Islet of Langerhans (tissue), 1 donor: ENCODE measurements around the gene ZRANB2.

Source experiments
- FAIRE-seq: peaks from one replicate; lab custom pipeline; 2011; peaks lifted over from hg19 to GRCh38; lab: Jason Lieb, UNC

Gene ZRANB2

DNA sequence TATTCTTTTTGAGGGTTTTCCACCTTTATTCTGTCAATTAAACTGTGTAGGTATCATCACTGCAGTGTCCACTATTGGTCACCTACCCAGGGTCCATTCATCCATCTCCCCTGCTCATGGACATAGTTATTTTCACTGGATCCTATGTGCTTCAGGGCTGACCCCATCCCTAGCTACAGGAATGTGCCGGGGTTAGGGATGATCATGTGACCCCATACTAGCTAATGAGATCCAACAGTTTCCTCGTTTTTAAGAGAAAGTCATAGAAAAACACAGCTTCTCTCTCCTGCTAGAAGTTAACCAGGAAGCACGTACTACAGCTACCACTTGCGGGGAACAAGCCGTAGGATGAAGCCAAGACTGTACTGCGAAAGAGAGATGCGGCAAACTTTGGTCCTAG lies 52.8 kb downstream of the ZRANB2 start:
- FAIRE-seq, result no peak

DNA sequence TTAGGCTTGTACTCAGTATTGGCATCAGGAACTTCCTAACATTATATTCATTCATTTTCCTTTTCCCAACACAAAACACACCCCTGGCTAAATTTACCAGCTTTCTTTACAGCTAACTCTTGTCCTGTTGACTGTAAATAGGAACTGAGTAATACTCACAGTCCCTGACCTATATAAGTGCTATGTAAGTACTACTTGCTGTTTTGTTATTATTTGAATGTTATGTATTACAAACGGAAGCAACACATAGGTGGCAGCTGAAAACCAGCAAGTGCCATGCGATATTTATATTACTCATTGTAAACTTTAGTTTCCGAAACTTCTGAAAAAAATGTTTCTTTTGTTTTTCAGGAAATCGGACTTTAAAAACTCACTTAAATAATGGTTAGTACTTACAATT lies 54.7 kb downstream of the ZRANB2 start:
- FAIRE-seq, result no peak

DNA sequence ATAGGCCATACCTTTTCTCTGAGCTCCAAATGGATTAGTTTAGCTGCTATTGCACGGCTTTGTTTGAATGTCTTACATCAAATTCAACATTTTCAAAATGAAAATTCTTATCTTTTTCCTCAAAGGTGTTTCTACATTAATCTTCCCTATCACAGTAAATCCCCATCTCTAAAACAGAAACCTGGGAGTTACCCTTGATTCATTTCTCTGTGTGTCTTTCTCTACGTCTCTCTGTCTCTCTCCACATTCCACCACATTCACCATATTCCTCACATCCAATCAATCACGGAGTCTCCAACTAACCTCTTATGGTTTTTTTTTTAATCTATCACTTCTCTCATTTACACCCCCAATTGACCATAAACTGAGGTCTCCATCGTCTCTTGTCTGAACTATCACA lies 57.3 kb downstream of the ZRANB2 start:
- FAIRE-seq, result no peak

DNA sequence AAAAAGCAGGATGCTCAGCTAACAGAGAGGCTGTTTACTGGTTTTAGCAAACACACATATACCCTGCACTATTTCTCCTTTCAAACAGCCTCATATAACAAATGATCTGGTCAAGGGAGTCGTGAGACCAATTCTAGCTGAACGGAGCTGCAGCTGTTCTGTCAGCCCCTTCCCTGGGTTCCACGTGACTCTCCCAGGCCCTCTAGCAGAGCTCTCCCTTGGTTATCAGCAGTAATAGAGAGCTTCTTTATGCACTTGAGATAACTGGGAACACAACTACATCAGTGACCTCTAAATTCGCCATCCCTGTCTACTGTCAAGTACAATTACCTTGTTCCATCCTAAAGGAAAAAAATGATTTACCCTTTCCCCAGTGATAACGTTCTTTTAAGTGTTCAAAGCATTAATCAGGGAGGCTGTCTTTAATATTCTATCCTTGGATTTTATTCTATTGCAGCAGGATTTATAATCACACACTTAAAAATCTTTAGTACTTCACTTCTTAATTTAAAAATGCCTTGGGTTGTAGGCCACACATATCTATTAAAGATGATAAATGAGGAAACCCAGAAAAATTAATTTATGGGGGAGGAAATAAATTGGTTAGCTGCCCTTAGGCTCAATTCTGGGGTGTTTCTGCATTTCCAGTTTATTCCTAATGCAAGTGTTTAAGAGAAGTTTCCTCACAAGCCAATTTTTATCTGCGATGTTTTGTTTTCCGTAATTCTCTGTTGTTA lies 61.4 kb downstream of the ZRANB2 start:
- no peak for FAIRE-seq

DNA sequence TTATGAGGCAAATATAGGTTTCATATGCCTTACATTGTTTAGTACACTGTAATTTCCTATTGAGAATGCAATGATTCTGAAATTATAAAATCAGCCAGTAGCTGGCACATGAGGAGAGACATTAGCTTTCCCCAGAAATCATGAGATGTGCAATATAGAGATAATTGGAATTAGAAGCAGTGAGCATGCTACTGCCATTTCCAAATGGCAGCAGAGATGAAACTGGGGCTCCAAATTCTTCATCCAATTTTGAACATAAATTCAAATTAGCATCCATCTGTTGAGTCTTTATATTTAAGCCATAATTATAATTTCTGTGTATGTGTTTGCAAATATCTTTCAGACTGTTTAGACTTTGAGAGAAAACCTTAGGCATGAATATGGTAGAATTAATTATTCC lies 62.0 kb downstream of the ZRANB2 start:
- no peak for FAIRE-seq

DNA sequence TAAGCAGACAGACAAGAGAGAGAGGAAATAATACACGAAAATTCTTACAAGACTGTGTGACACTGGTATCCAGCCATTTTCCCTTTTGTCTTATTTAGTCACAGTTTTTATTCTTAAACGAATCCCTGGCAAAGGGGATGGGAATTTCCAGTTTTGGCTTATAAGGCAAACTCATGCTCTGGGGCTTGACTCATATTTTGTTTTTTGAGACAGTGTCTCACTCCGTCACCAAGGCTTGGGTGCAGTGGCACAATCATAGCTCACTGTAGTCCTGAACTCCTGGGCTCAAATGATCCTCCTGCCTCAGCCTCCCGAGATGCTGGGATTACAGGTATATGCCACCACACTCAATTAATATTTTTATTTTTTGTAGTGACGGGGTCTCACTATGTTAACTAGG lies 65.1 kb downstream of the ZRANB2 start:
- no peak for FAIRE-seq

GRCh38 chr1:71014178-71014579 lies 66.7 kb downstream of the ZRANB2 start:
- FAIRE-seq, result no peak
